Spinal cord (tissue), 10 donors: Measurements from ENCODE around the gene NPTX2. TPM values are rescaled to one million over a fixed set of nuclear protein-coding genes. Genes with fewer than 3 reads are reported as not detected.
A peak's percentile ranks its signal among the peaks of the same experiment; 100 is the strongest.

Source experiments
- DNase-seq, 6 donors: peaks; one replicate each; pipeline versions ENCODE4 v3.0.0 to v3.0.0-alpha.2; 2013 to 2015; ENCODE audit warnings: low spot score in 6 of 6, low read depth in 4 of 6
- H3K27ac ChIP-seq: one replicate; pipeline ENCODE4 v1.5.1; 2013; ENCODE audit warnings: low read depth, low read length, control low read depth
- H3K27me3 ChIP-seq: one replicate; pipeline ENCODE4 v1.6.1; 2013; ENCODE audit warnings: low read length; ENCODE audit not compliant: control insufficient read depth, insufficient read depth
- H3K36me3 ChIP-seq: one replicate; pipeline ENCODE4 v1.6.1; 2013; ENCODE audit warnings: low read length; ENCODE audit not compliant: control insufficient read depth, insufficient read depth
- H3K4me1 ChIP-seq: one replicate; pipeline ENCODE4 v1.6.1; 2013; ENCODE audit warnings: low read length; ENCODE audit not compliant: control insufficient read depth, insufficient read depth
- H3K4me3 ChIP-seq: one replicate; pipeline ENCODE4 v1.5.1; 2013; ENCODE audit warnings: low read depth, low read length, control low read depth
- H3K9me3 ChIP-seq: one replicate; pipeline ENCODE4 v1.6.1; 2013; ENCODE audit warnings: low read length; ENCODE audit not compliant: control insufficient read depth, insufficient read depth
- WGBS: methylation state at CpG from one replicate; pipeline ENCODE4 v1.1.5; 2013; ENCODE audit warnings: missing lambda C conversion rate; ENCODE audit not compliant: insufficient coverage; 5-methylcytosine and 5-hydroxymethylcytosine counted together
- polyA plus RNA-seq, 2 donors: library from polyadenylated mRNA; unstranded; fragments of 120-200 nt; gene quantifications; one replicate each; pipeline ENCODE4 v1.2.1, GENCODE V29; 2013; ENCODE audit not compliant: insufficient read length in 2 of 2
- total RNA-seq, 2 donors: library from RNA; depleted of rRNA in 1 of 2; stranded (reverse); fragments of 120-200 nt in 1 of 2; fragments of >200 nt in 1 of 2; gene quantifications; one replicate each; pipeline versions ENCODE4 v1.2.3 to v1.2.4, GENCODE V29; 2013 to 2014
- donor health status: healthy.

NPTX2 gene
- total and polyA plus RNA-seq, 4 donors = 9.8 to 48.1 (median 36.5) TPM

DNA sequence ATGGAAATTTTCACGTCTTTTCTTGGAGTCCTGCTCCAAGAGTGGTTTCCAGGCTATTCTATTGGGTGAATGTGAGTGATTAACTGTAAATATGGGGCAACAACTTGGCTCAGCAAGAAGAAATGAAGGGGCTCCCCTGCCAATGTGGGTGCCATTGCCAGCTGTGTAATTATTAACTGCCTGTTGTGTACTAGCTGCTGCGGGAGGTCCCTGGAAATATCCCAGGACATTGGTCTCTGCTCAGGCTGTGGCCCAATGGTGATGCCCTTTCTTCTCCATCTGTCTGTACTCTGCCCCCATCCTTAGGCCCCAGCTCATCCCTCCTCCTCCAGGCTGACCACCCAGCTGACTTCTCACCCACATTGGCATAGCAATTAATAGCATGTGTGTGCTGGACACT lies 29.4 kb downstream of the NPTX2 start:
- 93% methylated on average over 2 of the region's 2 CpGs for WGBS
- no peak overlapping the region for H3K4me3 ChIP-seq
- no peak for DNase-seq
- H3K36me3 ChIP-seq = no peaks in the 10 kb centered on the region
- no peaks in the 10 kb centered on the region for H3K9me3 ChIP-seq
- no peaks in the 10 kb centered on the region for H3K27me3 ChIP-seq
- peaks cover 9% of the 10 kb centered on the region for H3K4me1 ChIP-seq
- H3K27ac ChIP-seq = no peak overlapping the region

DNA sequence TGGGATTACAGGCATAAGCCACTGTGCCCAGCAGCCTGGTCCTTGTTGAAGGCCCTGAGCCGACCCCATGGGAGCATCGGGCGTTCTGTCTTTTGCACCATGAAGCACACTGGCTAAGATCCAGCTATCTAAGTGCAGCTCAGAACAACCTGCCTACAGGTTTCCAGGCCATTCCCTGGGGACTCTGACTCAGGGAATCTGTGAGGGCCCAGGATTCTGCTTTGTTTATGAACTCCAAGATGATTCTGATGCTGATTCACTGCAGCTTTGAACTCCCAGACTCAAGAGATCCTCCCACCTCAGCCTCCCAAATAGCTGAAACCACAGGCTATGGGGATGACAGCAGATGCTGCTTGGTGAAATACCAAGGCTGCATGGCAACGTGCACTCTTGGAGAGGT lies 30.2 kb downstream of the NPTX2 start:
- Histone ChIP-seq H3K27ac (no peak overlapping the region), H3K4me3 (no peak overlapping the region), H3K4me1 (peaks cover 4% of the 10 kb centered on the region), H3K36me3 (no peaks in the 10 kb centered on the region), H3K27me3 (no peaks in the 10 kb centered on the region), H3K9me3 (no peaks in the 10 kb centered on the region)
- DNase-seq = no peak
- WGBS = 85% methylated on average over 4 of the region's 4 CpGs

DNA sequence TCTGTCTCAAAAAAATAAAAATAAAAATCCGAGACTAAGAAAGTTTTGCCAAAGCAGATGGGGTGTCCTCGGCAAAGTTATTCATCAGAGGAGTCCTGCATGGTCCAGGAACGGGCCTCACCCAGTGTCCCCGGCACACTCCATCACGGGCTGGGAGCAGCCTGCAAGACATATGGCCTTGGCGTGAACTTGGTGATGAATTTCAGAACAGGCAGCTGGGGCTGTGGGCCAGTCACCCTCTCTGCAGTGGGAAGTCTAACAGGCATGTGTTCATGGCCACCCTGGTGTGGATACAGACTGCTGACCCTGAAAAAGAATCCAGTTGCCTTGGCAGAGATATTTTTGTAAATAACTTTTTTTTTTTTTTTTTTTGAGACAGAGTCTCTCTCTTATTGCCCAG lies 34.7 kb downstream of the NPTX2 start:
- H3K9me3 ChIP-seq = no peaks in the 10 kb centered on the region
- H3K4me1 ChIP-seq = no peaks in the 10 kb centered on the region
- H3K27ac ChIP-seq = no peak overlapping the region
- H3K27me3 ChIP-seq = no peaks in the 10 kb centered on the region
- no peak for DNase-seq
- H3K4me3 ChIP-seq = no peak overlapping the region
- H3K36me3 ChIP-seq = no peaks in the 10 kb centered on the region
- WGBS = 85% methylated on average over 6 of the region's 6 CpGs

DNA sequence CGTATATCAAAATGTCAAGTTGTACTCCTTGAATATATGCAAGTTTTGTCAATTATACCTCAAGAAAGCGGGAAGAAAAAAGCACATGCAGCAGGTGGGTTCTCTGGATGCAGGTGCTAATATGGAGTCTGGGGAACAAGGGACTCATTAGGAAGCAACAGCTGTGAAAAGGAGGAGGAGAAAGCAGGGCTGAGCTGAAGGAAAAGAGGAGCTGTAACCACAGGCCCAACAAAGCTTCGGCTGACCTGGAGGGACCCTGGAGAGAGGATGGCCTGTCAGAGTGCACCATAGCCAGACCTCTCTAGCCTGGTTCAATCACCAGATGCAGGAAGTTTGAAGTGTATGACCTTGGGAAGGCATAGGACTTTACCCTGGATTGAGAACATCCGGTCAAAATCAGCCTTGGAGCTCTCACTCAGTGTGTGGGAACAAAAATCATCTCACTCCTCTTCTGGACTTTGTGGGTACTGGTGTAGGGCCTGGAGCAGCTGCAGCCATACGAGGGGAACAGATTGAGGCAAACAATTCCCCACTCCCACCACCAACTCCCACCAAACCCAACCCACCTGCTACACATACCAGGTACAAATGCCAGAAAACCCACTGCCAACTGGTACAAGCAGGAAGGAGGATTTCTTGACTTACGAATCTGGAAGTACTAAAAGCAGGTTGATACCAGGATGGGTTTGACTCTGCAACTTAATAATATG lies 36.7 kb downstream of the NPTX2 start:
- H3K4me1 ChIP-seq = no peaks in the 10 kb centered on the region
- 87% methylated on average over 3 of the region's 6 CpGs for WGBS
- no peaks in the 10 kb centered on the region for H3K9me3 ChIP-seq
- DNase-seq = peak in 1 of 6 donors; percentile 42
- H3K36me3 ChIP-seq = no peaks in the 10 kb centered on the region
- no peak overlapping the region for H3K27ac ChIP-seq
- H3K4me3 ChIP-seq = no peak overlapping the region
- no peaks in the 10 kb centered on the region for H3K27me3 ChIP-seq

DNA sequence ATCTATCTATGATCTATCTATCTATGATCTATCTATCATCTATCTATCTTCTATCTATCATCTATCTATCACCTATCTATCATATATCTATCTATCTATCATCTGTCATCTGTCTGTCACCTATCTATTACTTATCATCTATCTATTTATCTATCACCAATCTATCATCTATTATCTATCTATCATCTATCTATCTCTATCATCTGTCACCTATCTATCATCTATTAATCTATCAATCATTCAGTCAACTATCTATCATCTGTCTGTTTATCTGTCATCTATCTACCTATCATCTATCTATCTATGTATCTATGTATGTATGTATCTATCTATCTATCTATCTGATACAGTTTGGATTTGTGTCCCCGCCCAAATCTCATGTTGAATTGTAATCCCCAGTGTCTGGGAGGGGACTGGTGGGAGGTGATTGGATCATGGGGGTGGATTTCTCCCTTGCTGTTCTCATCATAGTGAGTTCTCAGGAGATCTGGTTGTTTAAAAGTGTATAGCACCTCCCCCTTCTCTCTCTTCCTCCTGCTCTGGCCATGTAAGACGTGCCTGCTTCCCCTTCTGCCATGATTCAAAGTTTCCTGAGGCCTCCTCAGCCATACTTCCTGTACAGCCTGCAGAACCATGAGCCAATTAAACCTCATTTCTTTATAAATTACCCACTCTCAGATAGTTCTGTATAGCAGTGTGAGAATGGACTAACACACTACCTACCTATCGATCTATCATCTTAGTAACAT lies 37.6 kb downstream of the NPTX2 start:
- Histone ChIP-seq H3K9me3 (no peaks in the 10 kb centered on the region), H3K36me3 (no peaks in the 10 kb centered on the region), H3K4me1 (no peaks in the 10 kb centered on the region), H3K27ac (no peak overlapping the region), H3K27me3 (no peaks in the 10 kb centered on the region), H3K4me3 (no peak overlapping the region)
- no peak for DNase-seq
- no CpG with 5 or more reads among the region's 3 CpGs for WGBS

DNA sequence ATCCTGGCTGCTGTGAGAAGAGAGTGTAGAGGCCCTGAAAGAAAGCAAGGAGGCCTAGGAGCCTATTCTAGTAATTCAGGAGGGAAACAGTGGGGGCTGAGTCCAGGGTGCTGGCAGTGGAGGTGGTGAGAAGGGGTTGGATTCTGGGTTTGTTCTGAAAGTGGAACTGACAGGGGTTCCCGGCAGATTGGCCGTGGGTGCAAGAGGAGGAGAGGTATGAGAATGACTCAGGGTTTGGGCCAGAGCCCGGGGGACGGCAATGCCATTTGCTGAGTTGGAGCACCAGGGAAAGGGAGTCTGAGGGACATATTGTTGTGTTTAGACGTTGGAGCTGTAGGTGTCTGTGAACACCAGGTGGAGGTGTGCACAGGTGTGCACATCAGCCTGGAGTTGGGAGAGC lies 38.5 kb downstream of the NPTX2 start:
- WGBS = 94% methylated on average over 5 of the region's 5 CpGs
- no peaks in the 10 kb centered on the region for H3K36me3 ChIP-seq
- H3K9me3 ChIP-seq = no peaks in the 10 kb centered on the region
- no peak overlapping the region for H3K27ac ChIP-seq
- H3K4me3 ChIP-seq = no peak overlapping the region
- no peaks in the 10 kb centered on the region for H3K27me3 ChIP-seq
- no peak for DNase-seq
- no peaks in the 10 kb centered on the region for H3K4me1 ChIP-seq

DNA sequence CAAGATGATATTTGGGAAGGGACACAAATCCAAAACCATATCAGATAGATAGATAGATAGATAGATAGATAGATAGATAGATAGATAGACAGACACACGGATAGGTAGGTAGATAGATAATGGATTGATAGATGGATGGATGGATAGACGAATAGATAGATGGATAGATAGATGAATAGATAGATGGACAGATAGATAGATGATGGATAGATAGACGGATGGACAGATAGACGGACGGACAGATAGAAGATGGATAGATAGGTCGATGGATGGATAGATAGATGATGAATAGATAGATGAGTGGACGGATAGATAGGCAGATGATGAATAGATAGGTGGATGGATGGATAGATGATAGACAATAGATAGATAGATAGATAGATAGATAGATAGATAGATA lies 39.8 kb downstream of the NPTX2 start:
- 93% methylated on average over 7 of the region's 7 CpGs for WGBS
- no peak overlapping the region for H3K4me3 ChIP-seq
- DNase-seq = no peak

DNA sequence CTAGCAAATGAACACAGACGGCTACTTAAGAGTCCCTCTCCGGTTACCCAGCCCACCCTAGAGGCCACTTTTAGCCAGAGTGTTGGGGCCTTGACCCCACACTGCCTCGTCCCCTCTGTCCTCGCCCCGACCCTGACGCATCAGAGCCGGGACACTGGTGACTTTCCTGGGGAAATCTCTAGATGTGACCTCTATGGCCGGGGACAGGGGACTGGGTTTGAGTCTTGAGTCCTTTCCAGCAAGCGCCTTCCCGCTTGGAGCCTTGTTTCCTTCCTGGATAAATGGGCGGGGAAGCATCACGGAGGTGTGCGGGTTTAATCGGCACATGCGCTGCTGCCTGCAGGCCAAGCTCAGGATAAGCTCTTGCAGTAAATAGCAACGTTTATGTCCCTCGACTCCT lies 40.7 kb downstream of the NPTX2 start:
- no peaks in the 10 kb centered on the region for H3K4me1 ChIP-seq
- DNase-seq = no peak
- H3K27me3 ChIP-seq = no peaks in the 10 kb centered on the region
- no peaks in the 10 kb centered on the region for H3K36me3 ChIP-seq
- 92% methylated on average over 17 of the region's 17 CpGs for WGBS
- H3K27ac ChIP-seq = no peak overlapping the region
- no peaks in the 10 kb centered on the region for H3K9me3 ChIP-seq
- no peak overlapping the region for H3K4me3 ChIP-seq

More for the DNA sequence above, 39.8 kb downstream of the NPTX2 start:
- Histone ChIP-seq H3K4me1 (no peaks in the 10 kb centered on the region), H3K9me3 (no peaks in the 10 kb centered on the region), H3K36me3 (no peaks in the 10 kb centered on the region), H3K27me3 (no peaks in the 10 kb centered on the region), H3K27ac (no peak overlapping the region)

DNA sequence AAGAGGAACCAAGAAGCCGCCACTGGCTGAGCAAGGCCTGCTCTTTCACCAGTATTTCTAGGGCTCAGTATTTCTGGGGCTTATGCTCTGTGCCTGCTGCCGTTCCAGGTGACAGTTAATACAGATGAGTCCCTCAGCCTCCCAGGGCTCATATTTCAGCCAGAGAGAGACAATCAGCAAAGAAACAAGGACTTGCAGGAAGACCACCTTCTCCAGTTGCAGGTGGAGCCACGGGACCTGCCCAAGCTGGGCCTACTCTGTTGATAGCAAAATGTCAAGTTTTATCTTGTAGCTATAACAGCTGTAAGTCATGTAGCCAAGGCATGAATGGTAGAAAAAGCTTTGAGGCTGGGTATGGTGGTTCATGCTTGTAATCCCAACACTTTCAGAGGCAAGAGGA lies 42.7 kb downstream of the NPTX2 start:
- DNase-seq = no peak
- 89% methylated on average over 3 of the region's 3 CpGs for WGBS

DNA sequence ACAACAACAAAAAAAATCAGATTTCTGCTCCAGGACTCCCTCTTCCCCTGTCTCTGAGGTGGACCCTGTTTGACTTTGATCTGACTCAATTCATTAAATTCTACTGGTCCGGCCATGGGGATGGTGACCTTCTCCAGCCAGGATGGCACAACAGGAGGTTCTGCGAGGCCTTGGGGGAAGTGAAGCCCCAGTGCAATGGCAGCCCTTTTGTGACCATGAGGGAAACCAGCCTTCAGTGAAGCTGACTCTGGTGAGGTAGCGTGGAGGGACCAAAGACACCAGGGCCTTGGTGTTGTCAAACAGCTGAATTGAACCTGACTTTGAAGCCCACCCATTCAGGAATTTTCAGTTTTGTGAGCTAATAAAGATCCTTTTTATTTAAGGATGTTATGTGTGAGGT lies 44.5 kb downstream of the NPTX2 start:
- Histone ChIP-seq H3K9me3 (no peaks in the 10 kb centered on the region), H3K27me3 (no peaks in the 10 kb centered on the region), H3K36me3 (no peaks in the 10 kb centered on the region), H3K27ac (no peak overlapping the region), H3K4me1 (no peaks in the 10 kb centered on the region), H3K4me3 (no peak overlapping the region)
- 63% methylated on average over 3 of the region's 3 CpGs for WGBS
- DNase-seq = no peak

More for the DNA sequence above, 42.7 kb downstream of the NPTX2 start:
- no peak overlapping the region for H3K27ac ChIP-seq
- no peaks in the 10 kb centered on the region for H3K9me3 ChIP-seq
- no peaks in the 10 kb centered on the region for H3K27me3 ChIP-seq
- H3K4me3 ChIP-seq = no peak overlapping the region
- no peaks in the 10 kb centered on the region for H3K4me1 ChIP-seq
- H3K36me3 ChIP-seq = no peaks in the 10 kb centered on the region
